HCT116 (cell line): Measurements from ENCODE around the gene IFRD1.

Source experiments
- CTCF ChIP-seq, 3 experiments: fragments of 200-600 bp in 1 of 3; sonication (generic) in 1 of 3; IDR thresholded peaks in 2 of 3; conservative IDR thresholded peaks in 1 of 3; 2 replicates each; pipeline ENCODE4 v1.5.1; 2012 to 2017; ENCODE audit warnings: low read depth in 2 of 3, low read length in 2 of 3, antibody characterized with exemption in 1 of 3, borderline replicate concordance in 1 of 3, control low read depth in 1 of 3, mild to moderate bottlenecking in 1 of 3, mixed read lengths in 1 of 3, mixed run types in 1 of 3, moderate library complexity in 1 of 3; ENCODE audit not compliant: insufficient read depth in 1 of 3
- ZBTB33 ChIP-seq: IDR thresholded peaks from 2 replicates; pipeline ENCODE4 v1.6.1; 2011; ENCODE audit warnings: mild to moderate bottlenecking, low read length, moderate library complexity; ENCODE audit not compliant: insufficient replicate concordance; ENCODE audit errors: extremely low read depth

- TF ChIP-seq CTCF (IDR thresholded peaks at IDR 0.05 in 2 of 3, conservative IDR thresholded peaks at IDR 0.05 in 1 of 3; ENCODE audit: borderline replicate concordance in 1 of 3, insufficient read depth in 1 of 3, low read depth in 2 of 3, low read length in 2 of 3) (peak; percentile 60 to 68 (median 65); a peak in 5 of 6 replicates), ZBTB33 (no peak)
Observed at GRCh38 chr7:112414855-112415490, 35.3 kb upstream of the IFRD1 start.
